ENCODE data around the gene CD6. TPM values are rescaled to one million over a fixed set of nuclear protein-coding genes. Genes with fewer than 3 reads are reported as not detected.

CD6 gene
- total RNA-seq, 1 donor from 2014 or later = not detected

DNA sequence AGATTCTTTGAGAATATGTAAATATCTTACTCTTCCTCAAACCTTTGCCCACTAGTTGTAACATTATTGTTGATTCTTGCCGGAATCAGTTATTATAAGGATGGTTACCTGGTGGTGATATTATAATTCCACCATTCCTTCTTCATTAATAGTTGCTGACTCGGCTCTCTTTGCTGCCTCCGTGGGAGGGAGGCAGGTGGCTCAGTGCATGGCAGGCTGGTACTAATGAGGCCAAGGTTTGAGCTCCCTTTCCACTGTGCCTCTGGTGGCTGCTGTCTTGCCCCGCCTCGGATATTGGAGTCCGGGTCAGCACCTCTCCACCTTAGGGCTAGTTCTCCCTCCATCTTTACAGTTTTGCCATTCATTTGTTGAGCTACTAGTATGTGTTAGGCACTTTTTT is 12.7 kb downstream of the CD6 start:
- FAIRE-seq = no peak
- no peaks in the 10 kb centered on the region for H3K36me3 ChIP-seq (ENCODE audit: control insufficient read depth, insufficient read depth, low read length)
- TF ChIP-seq, protein P1, sequence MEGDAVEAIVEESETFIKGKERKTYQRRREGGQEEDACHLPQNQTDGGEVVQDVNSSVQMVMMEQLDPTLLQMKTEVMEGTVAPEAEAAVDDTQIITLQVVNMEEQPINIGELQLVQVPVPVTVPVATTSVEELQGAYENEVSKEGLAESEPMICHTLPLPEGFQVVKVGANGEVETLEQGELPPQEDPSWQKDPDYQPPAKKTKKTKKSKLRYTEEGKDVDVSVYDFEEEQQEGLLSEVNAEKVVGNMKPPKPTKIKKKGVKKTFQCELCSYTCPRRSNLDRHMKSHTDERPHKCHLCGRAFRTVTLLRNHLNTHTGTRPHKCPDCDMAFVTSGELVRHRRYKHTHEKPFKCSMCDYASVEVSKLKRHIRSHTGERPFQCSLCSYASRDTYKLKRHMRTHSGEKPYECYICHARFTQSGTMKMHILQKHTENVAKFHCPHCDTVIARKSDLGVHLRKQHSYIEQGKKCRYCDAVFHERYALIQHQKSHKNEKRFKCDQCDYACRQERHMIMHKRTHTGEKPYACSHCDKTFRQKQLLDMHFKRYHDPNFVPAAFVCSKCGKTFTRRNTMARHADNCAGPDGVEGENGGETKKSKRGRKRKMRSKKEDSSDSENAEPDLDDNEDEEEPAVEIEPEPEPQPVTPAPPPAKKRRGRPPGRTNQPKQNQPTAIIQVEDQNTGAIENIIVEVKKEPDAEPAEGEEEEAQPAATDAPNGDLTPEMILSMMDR (IDR thresholded peaks at IDR 0.05; ENCODE audit: insufficient read depth, low read length, severe bottlenecking) = no peak
- no peak overlapping the region for H3K4me3 ChIP-seq (ENCODE audit: low read depth, low read length)
- H3K27me3 ChIP-seq (ENCODE audit: control insufficient read depth, insufficient read depth, low read length) = no peaks in the 10 kb centered on the region
- no peak for DNase-seq (ENCODE audit: low read depth)

DNA sequence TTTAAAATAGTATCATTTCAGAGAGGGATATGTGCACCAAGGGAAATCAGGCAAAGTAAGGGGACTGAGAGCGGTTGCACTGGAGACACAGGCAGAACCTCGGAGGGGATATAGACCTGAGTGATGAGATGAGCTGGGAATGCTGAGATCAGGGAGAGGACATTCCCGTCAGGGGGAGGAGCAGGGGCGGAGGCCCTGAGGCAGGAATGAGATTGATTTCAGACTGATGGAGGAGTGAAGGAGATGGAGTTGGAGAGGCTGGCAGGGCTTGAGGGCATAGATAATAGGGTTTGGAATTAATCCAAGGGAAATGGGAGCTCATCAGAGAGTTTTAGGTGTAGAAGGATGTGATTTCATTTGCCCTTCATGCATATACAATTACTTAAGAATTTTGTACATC is 13.2 kb downstream of the CD6 start:
- Histone ChIP-seq H3K36me3 (ENCODE audit: control insufficient read depth, insufficient read depth, low read length) (no peaks in the 10 kb centered on the region), H3K27me3 (ENCODE audit: control insufficient read depth, insufficient read depth, low read length) (no peaks in the 10 kb centered on the region), H3K4me3 (ENCODE audit: low read depth, low read length) (no peak overlapping the region)
- TF ChIP-seq, protein P1 (IDR thresholded peaks at IDR 0.05; ENCODE audit: insufficient read depth, low read length, severe bottlenecking) = no peak
- DNase-seq (ENCODE audit: low read depth) (no peak), FAIRE-seq (no peak)

DNA sequence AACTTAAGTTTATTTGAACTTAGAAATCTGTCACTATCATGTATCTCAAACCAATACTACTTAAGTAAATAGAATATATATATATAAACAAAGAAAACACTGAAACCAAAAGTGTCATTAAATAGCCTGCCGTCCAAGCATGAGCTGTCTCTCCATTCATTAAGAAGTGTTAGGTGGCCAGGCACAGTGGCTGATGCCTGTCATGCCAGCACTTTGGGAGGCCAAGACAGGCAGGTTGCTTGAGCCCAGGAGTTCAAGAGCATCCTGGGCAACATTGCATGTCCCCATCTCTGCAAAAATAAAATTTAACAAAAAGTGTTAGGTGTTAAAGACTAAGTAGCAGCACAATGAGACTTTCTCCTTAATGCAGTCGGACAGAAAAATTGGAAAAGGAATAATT is 14.0 kb downstream of the CD6 start:
- FAIRE-seq = no peak
- Histone ChIP-seq H3K4me3 (ENCODE audit: low read depth, low read length) (no peak overlapping the region), H3K36me3 (ENCODE audit: control insufficient read depth, insufficient read depth, low read length) (no peaks in the 10 kb centered on the region), H3K27me3 (ENCODE audit: control insufficient read depth, insufficient read depth, low read length) (no peaks in the 10 kb centered on the region)
- no peak for DNase-seq (ENCODE audit: low read depth)
- TF ChIP-seq, protein P1 (IDR thresholded peaks at IDR 0.05; ENCODE audit: insufficient read depth, low read length, severe bottlenecking) = no peak

DNA sequence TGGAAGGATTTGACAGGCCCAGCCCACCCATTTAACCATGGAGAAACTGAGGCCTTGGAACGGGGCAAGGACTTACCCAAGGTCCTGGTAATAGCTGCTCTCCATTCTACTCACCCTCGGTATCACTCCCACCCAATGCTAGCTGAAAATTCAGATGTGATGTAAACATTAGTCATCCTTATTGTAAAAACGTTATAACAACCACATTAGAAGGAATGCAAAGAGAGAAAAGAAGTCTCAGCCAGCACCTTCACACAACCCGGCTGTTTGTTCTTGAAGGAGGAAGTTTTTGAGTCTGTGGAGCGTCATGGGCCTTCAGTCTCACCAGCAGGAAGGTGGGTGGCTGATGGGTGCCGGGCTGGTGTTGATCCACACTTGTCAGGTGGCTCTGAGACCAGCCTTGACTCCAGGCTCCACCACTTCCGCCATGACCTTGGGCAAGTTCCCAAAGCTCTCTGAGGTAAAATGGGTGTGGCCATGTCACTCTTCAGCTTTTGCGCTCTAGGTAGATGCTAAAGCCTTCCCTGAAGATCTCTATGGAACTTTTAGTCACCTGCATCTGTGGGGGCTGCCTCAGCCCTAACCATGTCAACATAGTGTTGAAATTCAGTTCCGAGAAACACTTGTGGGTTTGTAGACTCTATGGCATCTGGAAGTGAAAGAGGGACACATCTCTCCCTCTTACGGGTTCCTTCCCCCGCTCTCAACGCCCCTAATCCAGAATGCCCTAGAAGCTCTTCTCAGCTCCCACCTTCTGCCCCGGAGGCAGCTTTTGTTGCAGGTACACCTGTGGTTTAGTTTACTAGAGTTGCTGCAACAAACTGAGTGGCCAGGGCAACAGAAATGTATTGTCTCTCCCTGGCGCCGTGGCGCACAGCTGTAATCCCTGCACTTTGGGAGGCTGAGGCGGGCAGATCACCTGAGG is 14.8 kb downstream of the CD6 start:
- FAIRE-seq = peak; percentile 84
- no peaks in the 10 kb centered on the region for H3K27me3 ChIP-seq (ENCODE audit: control insufficient read depth, insufficient read depth, low read length)
- no peak overlapping the region for H3K4me3 ChIP-seq (ENCODE audit: low read depth, low read length)
- no peaks in the 10 kb centered on the region for H3K36me3 ChIP-seq (ENCODE audit: control insufficient read depth, insufficient read depth, low read length)
- DNase-seq (ENCODE audit: low read depth) = peak; percentile 95
- TF ChIP-seq, protein P1 (IDR thresholded peaks at IDR 0.05; ENCODE audit: insufficient read depth, low read length, severe bottlenecking) = no peak

DNA sequence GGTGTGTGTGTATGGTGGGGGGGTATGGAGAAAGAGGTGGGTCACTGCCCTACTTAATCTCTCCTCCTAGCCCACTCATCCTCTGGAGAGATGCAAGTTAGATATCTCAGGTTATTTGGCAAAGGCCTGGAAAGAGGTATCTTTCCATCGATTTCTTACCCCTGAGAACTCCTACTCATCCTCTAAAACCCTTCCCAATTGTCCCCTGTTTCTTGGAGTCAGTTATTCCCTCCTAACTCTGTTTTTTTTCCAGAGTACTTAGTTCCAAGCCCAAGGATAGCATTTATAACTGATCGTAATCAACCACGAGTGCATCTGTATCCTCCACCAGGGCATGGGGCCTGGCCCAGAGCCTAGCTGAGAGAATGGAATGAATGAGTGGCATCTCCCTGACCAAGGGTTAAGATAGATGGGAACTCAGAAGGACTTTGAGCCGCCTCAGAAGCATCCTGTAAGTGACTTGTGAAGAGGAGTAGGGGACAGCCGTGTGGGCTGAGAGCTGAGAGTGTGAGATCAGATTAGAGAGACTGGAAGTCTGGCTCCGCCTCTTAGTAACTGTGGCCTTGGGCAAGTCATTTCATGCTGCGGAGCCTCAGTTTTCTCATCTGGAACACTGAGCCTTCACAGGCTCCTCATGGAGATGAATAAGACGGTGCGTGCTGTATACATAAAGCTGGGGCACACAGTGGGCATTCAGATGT is 16.2 kb downstream of the CD6 start:
- DNase-seq (ENCODE audit: low read depth) (no peak), FAIRE-seq (no peak)
- Histone ChIP-seq H3K27me3 (ENCODE audit: control insufficient read depth, insufficient read depth, low read length) (no peaks in the 10 kb centered on the region), H3K4me3 (ENCODE audit: low read depth, low read length) (no peak overlapping the region), H3K36me3 (ENCODE audit: control insufficient read depth, insufficient read depth, low read length) (no peaks in the 10 kb centered on the region)
- TF ChIP-seq, protein P1 (IDR thresholded peaks at IDR 0.05; ENCODE audit: insufficient read depth, low read length, severe bottlenecking) = no peak
